ENCODE results near the gene NT5C1B.

Gene NT5C1B

DNA sequence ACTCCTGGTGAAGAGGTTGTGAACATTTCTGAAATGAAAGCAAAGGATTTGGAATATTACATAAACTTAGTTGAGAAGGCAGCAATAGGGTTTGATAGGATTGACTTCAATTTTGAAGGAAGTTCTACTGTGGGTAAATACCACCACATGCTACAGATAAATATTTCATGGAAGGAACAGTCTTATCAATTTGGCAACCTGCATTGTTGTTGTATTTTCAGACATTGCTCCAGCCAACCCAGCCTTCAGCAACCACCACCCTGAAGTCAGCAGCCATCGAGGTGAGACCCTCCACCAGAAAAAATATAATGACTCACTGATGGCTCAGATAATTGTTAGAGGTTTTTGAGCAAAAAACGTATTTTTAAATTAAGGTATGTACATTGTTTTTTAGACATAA, 38.9 kb downstream of the NT5C1B start:
- no peak for DNase-seq

DNA sequence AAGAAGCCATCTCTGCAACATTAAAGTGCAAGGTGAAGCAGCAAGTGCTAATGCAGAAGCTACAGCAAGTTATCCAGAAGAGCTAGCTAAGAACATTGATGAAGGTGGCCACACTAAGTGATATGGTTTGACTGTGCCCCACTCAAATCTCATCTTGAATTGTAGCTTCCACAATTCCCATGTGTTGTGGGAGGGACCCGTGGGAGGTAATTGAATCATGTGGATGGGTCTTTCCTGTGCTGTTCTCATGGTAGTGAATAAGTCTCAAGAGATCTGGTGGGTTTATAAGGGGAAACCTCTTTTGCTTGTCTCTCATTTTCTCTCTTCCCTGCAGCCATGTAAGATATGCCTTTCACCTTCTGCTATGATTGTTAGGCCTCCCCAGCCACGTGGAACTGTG, 40.3 kb downstream of the NT5C1B start:
- DNase-seq, result no peak

DNA sequence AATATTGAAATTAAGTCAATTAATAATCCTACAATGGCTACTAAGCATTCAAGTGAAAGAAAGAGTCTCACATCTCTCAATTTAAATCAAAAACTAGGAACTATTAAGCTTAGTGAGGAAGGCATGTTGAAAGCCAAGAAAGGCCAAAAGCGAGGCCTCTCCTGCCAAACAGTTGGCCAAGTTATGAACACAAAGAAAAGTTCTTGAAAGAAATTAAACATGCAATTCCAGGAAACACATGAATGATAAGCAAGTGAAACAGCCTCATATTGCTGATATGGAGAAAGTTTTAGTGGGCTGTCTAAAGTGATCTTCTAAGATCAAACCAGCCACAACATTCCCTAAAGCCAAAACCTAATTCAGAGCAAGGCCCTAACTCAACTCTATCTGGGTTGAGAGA, 40.7 kb downstream of the NT5C1B start:
- no peak for DNase-seq

DNA sequence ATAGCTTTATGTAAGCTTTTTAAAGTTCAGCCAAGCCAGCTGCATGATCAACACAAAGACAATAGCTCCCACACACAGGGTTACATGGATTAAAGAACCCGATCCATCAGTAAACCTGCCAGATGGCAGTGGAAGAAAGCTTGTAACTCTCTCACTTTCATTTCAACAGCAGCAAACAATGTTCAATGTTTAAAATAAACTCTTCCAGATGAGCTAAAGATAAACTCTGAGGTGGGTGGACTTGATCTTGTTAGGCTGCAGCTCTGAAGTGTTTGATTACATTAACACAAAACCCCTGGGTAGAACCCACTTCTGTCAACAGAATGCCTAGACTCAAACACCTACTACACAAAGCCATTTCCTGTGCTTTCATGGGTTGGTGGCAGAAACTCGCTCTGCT, 42.8 kb downstream of the NT5C1B start:
- no peak for DNase-seq

DNA sequence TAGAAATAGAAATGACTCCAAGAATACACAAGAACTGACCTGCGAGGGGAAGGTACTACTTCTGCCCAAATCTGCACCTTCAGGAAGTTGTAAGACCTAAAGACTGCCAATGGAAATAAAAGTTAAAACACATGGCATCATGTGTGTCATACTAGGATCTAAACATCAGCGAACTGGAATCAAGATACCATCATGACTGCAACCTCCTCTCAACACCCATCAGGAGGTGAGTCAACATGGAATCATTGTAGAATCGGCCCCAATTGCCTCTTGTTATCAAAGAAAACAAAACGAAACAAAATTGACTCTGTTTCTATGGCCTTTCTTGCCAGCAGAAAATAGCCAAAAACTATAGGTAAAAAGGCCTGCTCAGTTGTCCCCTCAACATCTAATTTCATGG, 44.0 kb downstream of the NT5C1B start:
- DNase-seq, result no peak

DNA sequence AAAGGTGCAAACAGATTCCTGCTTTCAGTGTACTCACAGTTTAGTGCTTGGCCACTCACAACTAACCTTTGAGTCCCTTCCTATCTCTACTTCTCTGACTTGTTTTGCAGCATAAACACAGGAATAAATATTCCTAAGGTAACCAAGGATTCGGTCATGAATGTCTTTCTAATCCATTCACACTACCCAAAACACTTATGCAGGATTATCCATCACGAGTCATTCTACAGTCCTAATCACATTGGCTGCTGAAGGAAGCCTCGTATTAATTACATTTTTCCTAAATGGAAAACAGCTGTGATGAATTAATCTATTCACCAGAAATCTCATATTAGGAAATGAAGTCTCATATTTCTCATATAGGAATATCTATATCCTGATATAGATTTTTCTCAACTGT, 45.2 kb downstream of the NT5C1B start:
- no peak for DNase-seq

DNA sequence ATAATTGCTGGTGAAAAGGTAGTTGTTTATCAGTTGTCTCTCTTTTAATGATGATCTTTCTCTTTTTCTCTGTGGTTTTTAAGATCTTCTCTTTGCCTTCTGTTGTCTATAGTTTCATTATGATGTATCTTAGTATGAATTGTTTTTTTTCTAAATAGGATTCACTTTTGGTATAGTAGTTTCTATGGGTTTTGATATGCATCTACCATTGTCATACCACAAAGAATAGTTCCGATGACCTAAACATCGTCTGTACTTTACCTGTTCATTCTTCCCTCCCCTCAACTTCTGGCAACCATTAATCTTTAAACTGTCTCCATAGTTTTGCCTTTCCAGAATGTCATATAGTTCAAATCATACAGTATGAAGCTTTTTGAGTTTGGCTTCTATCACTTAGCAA, 48.5 kb downstream of the NT5C1B start:
- DNase-seq, result no peak

DNA sequence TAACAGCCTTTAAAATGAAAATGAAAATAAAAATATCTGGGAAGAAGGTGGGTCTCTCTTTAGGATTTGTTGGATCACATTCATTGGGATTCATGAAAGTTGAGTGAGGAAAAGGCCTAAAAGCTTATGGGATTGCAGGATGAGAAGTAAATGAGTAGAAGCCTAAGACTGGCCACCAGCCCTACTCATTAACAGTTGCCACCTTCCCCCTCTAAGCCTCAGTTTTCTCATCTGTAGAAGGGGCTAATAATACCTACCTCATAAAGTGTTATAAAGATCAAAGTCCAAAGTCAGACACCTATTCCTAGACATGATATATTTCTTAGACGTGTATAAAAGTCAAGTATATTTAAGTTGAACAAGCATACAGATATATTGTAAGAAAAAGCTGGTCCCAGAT, 52.7 kb downstream of the NT5C1B start:
- DNase-seq, result no peak

DNA sequence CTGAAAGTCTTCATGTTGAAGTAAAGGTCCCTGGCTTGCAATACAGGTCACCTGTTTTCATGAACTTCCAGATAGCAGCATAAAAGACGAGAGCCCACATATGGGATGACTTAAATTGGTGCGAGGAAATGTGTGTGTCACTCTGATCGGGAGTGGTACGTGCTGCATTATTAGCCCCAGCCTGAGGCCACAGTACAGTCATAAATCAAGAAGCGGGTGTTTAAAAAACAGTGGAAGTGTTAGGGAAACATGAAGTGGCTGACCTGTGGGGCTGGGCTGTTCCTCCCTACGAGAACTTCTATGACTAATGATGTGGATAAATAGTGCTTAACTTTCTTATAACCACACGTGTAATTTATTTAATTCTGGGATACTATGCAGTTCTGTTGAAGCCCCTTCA, 53.3 kb downstream of the NT5C1B start:
- DNase-seq, result no peak

DNA sequence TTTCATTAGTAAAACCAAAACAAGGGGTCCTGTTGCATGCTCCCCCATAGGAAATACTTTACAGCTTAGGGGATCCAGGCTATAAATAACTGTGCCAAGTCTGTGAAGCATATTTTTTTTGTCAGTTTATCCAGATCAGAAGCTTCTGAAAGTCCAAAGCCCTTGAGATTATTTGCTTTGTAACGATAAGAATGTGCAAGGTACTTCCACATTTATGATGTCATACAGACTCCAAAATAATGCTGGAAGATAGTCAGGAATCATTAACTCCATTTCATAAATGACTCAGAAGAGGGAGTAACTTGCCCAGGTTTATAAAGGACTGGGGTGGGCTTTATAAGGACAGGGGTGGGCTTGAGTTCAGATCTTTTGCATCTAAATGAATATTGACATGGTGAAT, 58.2 kb downstream of the NT5C1B start:
- DNase-seq, result no peak

DNA sequence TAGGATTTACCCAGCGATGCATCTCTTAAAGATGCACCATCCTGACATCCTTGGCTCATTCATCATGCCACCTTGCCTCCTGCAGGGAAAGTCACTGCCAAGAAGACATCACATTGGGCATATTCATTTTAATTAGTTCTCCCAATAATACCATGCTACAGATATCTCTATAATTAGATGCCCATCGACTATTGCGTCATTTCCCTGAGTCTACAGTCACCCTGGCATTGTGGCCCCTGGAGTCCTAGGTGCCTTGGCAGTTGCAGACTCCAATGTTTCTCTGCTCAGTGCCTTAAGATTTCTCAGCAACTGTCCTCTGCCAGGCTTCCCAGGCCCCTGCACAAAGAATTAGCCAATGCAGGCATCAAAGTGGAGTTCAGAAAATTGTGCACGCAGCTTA, 61.5 kb downstream of the NT5C1B start:
- no peak for DNase-seq

DNA sequence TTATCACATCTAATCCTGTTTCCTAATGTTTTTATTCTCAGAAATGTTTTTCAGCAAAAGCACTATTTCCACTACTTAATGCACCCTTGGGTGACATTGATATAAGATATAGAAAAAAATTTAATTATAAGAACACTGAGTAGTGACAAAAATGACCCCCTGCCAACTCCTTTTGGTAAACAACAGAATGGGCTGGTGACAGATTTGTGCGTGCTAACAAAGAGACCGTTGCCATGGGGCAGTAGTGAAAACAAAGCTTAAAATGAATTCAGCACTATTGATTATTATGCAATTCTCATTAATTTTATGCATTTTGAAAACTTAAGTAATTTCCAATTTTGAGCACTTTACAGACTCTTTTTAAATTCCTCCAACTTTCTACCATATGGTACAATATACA, 62.0 kb downstream of the NT5C1B start:
- no peak for DNase-seq

DNA sequence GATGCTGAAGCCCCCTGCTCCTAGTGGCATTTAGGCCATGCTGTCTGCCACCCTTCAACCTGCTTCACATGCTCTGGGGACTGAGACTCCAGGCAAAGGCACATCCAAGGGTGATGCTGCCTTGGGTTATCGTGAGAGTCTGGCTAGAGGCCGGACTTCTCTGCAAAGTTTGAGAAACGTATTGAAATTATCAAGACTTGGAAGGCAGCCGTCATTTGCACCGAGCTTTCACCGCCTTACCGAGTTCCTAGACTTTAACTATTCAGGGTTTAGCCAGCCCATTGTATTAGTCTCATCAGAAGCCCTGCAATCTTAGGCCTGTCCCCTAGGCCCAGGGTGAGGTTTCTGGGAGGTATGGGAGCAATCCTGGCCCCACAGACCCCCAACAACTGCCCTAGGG, 62.9 kb downstream of the NT5C1B start:
- DNase-seq, result no peak

DNA sequence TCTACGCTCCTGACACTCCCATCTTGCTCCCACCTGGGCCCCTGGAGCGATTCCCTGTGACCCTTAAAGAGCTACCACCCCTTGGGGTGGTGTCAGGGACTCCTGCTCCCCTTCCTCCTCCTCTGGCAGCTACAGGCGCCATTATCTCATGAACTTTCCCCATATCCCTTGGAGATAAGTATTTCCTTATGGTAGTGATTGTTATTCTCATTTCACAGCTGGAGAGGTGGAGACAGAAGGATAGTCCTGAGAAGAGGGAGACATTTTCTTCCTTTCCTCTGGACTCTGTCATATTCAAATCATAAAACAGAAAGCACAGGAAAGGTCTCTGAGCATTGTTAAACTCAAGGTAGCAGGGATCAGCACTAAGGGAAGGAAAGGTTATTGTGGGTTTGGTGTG, 63.5 kb downstream of the NT5C1B start:
- DNase-seq, result no peak

DNA sequence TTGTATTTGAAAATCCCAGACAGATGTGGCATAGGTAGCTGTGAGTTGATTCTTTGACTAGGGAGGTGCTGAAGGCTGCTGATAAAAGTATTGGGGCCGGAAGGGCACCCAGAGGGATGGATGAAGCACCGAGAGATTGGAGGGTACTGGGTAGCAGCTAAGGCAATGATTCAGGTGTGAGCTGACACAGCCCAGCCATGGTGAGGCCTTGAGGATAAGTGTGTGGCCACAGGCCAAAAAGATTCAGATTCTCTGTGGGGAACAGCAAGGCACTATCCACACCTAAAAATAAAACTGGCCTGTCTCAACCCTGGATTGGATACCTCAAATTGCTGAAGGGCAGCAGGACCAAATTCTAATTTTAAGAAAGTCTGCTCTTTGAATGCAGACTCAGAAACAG, 64.1 kb downstream of the NT5C1B start:
- no peak for DNase-seq

DNA sequence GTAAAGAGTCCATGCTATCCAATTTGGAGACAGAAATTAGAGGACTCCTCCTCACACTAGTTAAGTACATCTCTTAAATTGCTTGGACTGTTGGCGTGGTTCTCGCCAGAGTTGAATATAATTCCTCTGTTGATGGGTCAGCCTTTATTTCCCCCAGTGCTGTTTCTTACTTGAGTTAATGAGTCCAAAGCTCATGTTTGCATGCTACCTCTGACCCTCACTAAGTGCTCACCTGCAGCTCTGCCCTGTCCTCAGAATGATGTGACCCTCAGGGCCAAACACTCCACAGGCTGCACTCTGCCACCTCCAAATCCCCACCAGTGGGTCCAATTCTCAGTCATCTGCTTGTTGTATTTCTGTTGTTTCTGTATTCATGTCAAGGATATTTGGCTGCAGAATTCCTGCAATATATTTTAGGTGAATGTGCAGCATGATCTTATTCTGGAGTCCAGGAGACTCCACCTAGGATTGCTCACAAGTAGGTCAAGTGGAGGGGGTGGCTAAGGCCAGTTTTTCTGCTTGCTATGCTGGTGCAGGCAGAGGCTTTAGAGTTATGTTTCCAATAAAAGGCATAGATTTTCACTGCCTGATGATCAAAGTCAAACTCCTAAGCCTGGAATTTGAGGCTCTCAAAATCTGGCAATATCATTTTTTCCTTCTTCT, 66.8 kb downstream of the NT5C1B start:
- DNase-seq, result no peak

DNA sequence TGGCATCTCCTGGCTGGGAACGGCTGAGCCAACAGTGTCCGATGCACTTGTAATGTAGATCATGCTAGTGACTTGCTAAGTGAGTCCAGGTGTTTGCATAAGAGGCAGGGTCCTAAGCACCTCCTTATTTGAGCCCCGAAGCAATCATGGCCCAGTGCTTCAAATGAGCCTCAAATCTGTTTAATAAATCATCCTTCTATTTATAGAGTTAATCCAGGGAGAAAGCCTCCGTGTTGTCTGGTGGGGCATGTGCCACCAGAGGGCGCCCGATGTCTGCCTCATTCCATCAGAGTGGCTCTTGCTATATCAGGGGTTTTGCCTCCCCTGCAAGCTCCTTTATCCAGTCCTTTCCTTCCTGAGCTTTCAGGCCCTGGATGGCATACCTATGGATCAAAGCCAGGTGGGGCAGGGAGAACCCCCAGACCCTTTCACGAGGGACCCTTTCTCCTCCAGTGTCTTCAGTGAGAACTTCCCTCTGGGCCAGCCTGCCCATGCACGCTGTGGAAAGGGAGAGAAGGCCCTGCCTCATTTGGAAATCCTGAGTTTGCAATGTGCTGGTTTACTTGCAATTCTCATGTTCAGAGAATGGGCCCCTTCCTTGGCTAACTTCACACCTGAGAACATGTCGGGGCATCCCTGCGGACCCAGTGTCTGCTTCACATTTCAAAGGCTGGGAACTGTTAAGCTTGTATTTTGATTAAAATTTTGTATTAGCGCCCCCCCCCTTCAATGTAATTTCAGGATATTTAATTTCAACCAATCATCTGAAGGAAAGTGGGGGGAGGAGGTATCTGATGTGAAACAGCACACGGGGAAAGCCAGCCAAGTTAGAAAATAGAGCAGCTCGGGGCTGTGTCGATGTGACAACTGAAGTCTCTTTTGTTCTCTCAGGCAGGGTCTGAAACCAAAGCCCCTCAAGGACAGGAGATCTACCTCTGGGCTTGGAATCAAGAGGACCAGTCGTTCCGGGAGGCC, 68.6 kb downstream of the NT5C1B start:
- peak; percentile 77 for DNase-seq

DNA sequence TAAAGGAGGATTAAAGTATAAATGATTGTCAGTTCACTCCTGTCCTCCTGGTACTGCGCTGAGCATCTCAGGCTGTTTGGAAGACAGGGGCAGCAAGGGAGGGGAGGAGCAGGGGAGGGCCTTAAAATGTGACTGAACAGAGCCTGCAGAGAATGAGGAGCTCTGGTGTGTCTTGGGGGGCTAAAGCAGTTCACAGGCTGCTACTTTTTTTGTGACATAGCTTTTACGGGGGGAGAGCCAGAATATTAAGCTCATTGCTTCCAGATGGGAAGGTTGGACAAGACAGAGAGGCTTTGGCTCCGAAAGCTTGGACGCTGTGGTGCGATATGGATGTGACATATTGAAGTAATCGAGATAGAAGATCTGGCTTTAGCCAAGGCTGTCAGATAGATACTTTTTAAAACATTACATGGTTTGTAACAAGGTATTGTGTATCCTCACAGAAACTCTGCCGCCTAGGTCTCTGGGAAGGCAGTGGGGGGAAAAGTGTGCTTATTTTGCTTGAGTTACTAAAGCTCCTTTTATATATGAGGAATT, 69.4 kb downstream of the NT5C1B start:
- DNase-seq, result no peak

DNA sequence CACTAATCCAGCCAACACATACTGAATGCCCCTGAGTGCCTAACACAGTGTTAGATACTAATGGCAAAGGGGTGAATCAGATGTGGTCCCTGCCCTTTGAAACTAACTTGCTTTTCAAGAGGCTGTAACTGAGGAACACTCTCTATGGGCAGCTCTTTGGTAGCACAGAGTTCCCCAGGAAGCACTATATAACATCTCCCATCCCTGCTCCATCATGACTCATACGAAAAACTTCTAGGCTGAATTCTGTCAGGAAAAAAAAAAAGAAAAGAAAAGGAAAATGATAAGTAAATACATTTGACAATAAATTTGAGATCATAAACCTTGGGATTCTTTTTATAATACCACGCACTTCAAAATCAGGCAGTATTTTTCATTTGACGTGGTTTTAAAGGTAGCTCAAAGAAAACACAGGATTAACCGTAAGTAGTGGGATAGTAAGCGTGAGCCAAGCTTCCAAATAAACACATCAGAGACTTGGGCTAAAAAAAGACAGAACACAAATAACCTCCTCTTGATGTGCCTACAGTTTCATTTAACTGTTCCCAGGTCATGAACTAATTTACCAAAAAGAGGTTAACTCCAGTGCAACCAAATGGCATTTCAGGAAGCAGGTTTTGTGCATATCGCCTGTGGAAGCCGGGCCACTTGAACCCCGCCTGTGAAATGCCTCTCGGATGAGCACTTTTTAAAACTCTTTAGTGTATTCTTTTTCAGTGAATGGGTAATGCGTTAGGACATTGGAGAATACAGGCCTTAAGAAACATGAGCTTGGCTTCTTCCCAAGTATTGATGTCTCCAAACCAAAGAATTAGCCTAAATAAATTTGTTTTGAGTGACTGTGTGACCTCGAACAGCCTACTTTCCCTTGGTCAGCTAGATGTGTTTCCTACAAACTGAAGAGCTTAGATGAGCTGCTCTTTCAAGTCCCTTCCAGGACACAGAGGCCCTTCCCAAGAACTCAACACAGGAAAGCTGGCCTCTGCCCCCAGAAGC, 71.0 kb downstream of the NT5C1B start:
- DNase-seq, result no peak

DNA sequence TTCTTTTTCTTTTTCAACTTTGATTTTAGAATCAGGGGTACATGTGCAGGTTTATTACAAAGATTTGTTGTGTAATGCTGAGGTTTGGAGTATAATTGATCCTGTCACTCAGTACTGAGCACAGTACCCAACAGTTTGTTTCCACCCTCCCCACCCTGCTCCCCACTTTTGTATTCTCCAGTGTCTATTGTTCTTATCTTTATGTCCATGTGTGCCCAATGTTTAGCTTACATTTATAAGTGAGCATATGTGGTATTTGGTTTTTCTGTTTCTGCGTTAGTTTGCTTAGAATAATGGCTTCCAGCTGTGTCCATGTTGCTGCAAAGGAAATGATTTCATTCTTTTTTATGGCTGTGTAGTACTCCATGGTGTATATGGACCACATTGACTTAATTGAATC, 72.0 kb downstream of the NT5C1B start:
- no peak for DNase-seq

DNA sequence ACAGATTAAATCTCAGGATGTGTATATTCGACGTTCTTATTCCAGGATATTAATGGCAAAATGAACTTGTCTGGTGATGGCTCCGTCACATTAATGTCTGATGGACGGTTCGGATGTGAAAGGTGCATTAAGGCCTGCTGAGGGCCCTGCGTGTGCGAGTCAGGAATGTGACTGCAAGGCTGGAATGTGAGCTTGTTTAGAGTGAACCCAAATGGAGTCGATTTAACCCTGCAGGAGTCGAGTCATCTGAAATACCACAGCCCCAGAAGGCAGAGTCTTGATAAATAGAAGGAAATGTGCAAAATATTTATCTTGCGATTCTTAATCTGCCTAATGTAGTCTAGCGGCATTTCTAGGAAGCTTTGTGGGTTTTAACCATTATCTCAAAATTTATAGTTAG, 73.3 kb downstream of the NT5C1B start:
- no peak for DNase-seq

DNA sequence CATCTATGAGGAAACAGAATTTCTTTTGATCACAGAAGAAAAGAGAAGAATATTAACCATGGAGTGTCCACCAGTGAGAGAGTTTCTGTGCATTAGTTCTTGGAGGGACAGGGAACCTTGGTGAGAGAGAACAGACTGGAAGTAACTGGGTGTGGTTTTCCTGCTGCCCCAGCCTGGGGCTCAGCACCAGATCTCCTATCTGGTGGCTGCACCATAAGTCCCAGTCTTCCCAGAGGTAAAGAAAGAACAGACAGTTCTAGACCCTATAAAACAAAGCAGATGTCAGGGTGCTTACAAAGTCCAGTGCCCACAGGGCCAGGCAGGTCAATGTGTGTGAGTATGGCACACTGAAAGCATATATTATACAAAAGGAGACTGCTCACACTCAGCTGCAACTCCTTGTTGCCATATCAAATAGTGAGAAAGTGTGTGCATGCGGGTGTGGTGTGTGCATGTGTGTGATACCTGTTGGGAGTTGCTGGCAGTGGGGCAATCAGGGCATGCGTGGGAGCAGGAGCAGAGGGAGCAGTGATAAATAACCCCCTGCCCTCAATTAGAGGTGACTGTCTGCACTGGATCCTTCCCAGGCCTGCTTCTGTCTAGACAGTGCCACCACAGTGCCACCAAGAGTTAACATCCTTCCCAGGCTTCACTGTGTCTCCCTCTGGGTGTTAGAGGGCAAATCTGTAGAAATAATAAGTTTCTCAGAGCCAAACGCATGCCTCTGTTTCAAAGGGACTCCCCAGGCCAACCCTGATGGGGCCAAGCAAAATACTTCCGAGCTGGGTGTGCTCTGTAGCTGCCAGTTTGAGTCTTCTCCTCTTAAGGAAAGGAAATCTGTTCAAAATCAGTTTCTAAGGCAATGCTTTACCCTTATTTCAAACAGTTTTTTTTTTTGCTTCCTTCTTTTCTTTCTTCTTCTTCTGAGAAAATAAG, 74.6 kb downstream of the NT5C1B start:
- DNase-seq, result no peak
